ENCODE data around the gene SH3GLB2.

Gene SH3GLB2

DNA sequence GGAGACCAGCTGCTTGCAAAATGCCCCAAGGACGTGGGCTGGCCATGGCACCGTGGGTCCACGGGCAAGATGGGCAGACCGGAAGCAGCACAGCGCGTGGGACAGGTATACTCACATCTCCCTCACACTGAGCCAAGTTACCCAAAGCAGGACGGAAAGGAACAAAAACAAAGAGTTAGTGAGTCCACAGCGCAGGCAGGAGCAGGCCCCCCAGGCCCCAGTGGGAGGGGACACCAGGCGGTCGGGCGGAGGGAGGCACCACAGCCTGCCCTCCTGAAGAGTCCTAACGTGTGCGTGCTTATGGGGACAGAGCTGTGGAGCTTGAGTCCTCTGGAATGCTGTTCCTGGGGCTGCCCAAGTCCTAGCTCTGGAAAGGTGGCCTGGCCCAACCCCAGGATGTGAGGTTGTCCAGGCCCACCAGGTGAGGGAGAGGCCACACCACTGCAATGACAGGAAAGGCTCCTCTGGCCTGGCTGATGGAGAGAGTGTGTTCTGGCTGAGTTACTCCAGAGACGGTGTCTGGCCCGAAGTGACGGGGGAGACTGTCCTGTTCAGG, 15.2 kb downstream of the SH3GLB2 start:
- Histone ChIP-seq H3K9me3 (no peaks in the 10 kb centered on the region), H3K27me3 (no peaks in the 10 kb centered on the region), H3K4me3 (no peak overlapping the region), H3K36me3 (peaks cover 50 to 91% (median 67%) of the 10 kb centered on the region in 3 donors), H3K27ac (no peak overlapping the region), H3K4me1 (peaks cover 0 to 7% (median 6%) of the 10 kb centered on the region in 4 donors)
- no peak for DNase-seq
- TF ChIP-seq, protein P1, sequence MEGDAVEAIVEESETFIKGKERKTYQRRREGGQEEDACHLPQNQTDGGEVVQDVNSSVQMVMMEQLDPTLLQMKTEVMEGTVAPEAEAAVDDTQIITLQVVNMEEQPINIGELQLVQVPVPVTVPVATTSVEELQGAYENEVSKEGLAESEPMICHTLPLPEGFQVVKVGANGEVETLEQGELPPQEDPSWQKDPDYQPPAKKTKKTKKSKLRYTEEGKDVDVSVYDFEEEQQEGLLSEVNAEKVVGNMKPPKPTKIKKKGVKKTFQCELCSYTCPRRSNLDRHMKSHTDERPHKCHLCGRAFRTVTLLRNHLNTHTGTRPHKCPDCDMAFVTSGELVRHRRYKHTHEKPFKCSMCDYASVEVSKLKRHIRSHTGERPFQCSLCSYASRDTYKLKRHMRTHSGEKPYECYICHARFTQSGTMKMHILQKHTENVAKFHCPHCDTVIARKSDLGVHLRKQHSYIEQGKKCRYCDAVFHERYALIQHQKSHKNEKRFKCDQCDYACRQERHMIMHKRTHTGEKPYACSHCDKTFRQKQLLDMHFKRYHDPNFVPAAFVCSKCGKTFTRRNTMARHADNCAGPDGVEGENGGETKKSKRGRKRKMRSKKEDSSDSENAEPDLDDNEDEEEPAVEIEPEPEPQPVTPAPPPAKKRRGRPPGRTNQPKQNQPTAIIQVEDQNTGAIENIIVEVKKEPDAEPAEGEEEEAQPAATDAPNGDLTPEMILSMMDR (IDR thresholded peaks at IDR 0.05), result no peak
- intact Hi-C loops (cut with DNase I; ENCODE audit: low total_unique reads), result no loop called here

GRCh38 chr9:129012343-129012742, 15.8 kb downstream of the SH3GLB2 start:
- peaks cover 0 to 13% (median 13%) of the 10 kb centered on the region in 4 donors for H3K4me1 ChIP-seq
- TF ChIP-seq, protein P1 (IDR thresholded peaks at IDR 0.05), result no peak
- H3K4me3 ChIP-seq, result no peak overlapping the region
- no peaks in the 10 kb centered on the region for H3K27me3 ChIP-seq
- no peaks in the 10 kb centered on the region for H3K9me3 ChIP-seq
- intact Hi-C loops (cut with DNase I; ENCODE audit: low total_unique reads), result no loop called here
- DNase-seq, result no peak
- peaks cover 50 to 92% (median 71%) of the 10 kb centered on the region in 3 donors for H3K36me3 ChIP-seq
- no peak overlapping the region for H3K27ac ChIP-seq

- H3K4me1 ChIP-seq, result peaks cover 0 to 19% (median 18%) of the 10 kb centered on the region in 4 donors
- no peaks in the 10 kb centered on the region for H3K9me3 ChIP-seq
- H3K27ac ChIP-seq, result no peak overlapping the region
- H3K36me3 ChIP-seq, result peaks cover 50 to 89% (median 71%) of the 10 kb centered on the region in 3 donors
- DNase-seq, result no peak
- H3K27me3 ChIP-seq, result no peaks in the 10 kb centered on the region
- intact Hi-C loops (cut with DNase I; ENCODE audit: low total_unique reads), result no loop called here
- H3K4me3 ChIP-seq, result no peak overlapping the region
- TF ChIP-seq, protein P1 (IDR thresholded peaks at IDR 0.05), result no peak
Observed at GRCh38 chr9:129011761-129012181, 16.4 kb downstream of the SH3GLB2 start.

- intact Hi-C loops (cut with DNase I; ENCODE audit: low total_unique reads), result no loop called here
- Histone ChIP-seq H3K27me3 (no peaks in the 10 kb centered on the region), H3K4me1 (peaks cover 0 to 25% (median 23%) of the 10 kb centered on the region in 4 donors), H3K4me3 (no peak overlapping the region), H3K27ac (no peak overlapping the region), H3K9me3 (no peaks in the 10 kb centered on the region), H3K36me3 (peaks cover 50 to 94% (median 71%) of the 10 kb centered on the region in 3 donors)
- TF ChIP-seq, protein P1 (IDR thresholded peaks at IDR 0.05), result no peak
- no peak for DNase-seq
Observed at GRCh38 chr9:129011170-129011569, 17.0 kb downstream of the SH3GLB2 start.

DNA sequence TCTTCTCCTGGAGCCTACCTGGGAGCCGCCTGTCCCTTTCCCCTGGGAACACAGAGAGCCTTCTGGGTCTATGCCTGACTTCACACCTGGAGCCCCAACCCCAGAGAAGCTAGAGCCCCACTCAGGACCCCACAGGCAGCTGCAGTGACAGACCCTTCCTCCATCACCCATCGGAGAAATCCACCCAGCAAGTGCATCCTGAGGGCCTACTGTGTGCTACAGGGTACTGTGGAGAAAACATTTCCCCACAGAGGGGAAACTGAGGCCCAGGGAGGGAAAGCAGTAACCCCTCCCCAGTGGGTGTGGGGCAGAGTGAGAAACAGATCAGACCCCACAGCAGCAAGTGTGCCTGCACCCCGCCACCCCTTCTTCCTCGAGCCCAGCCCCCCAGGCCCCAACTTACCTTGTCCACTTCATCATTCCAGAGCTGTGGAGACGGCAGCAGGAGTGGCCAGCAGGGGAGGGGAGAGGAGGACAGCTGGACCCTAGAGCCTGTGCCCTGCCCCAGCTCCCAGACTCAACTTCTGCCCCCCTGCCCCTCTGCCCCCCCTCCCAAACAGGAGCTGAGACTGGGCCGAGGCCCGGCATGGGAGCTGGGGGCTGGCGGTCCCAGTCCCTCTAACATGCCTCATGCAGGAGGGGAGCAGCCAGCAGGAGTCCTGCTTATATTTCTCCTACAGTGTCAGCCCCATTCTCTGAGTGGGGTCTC, 17.7 kb downstream of the SH3GLB2 start:
- intact Hi-C loops (cut with DNase I; ENCODE audit: low total_unique reads), result no loop called here
- H3K27me3 ChIP-seq, result no peaks in the 10 kb centered on the region
- TF ChIP-seq, protein P1 (IDR thresholded peaks at IDR 0.05), result no peak

More for the DNA sequence above, 17.7 kb downstream of the SH3GLB2 start:
- H3K9me3 ChIP-seq, result no peaks in the 10 kb centered on the region
- H3K27ac ChIP-seq, result no peak overlapping the region
- H3K36me3 ChIP-seq, result peaks cover 48 to 96% (median 76%) of the 10 kb centered on the region in 3 donors
- no peak for DNase-seq
- H3K4me1 ChIP-seq, result peaks cover 0 to 28% (median 23%) of the 10 kb centered on the region in 4 donors
- no peak overlapping the region for H3K4me3 ChIP-seq
